HT-29 (cell line): ENCODE results near the gene LZIC. TPM values are rescaled to one million over a fixed set of nuclear protein-coding genes. Genes with fewer than 3 reads are reported as not detected.
"Not testable (repeated sequence)": the region's sequence is repeated elsewhere in the genome, so short reads cannot be mapped to it uniquely, and the experiment has no call there.

Experiments used
- DNase-seq: peaks from one replicate; pipeline ENCODE4 v3.0.0-alpha.2; 2015; ENCODE audit warnings: low spot score
- total RNA-seq: library from RNA; depleted of rRNA; stranded (reverse); fragments of >200 nt; shearing (Covaris generic); gene quantifications from 2 replicates; pipeline ENCODE4 v1.2.3, GENCODE V29; 2014; rRNA removed

The LZIC gene
- 7.7 and 8.7 TPM in 2 replicates for total RNA-seq

- DNase-seq: peak; percentile 94
Measured at GRCh38 chr1:9942939-9943788, at the start of gene LZIC, which contains the start of gene NMNAT1. LZIC (minus strand) TSS chr1:9943391; CDS start chr1:9936619, 6,772 bp downstream. NMNAT1 (plus strand) TSS chr1:9943475; CDS start chr1:9972074, 28,599 bp downstream.

GRCh38 chr1:9992910-9993309, 49.7 kb upstream of the LZIC start:
- no peak for DNase-seq

GRCh38 chr1:9990944-9991343, 47.8 kb upstream of the LZIC start:
- DNase-seq: no peak

DNA sequence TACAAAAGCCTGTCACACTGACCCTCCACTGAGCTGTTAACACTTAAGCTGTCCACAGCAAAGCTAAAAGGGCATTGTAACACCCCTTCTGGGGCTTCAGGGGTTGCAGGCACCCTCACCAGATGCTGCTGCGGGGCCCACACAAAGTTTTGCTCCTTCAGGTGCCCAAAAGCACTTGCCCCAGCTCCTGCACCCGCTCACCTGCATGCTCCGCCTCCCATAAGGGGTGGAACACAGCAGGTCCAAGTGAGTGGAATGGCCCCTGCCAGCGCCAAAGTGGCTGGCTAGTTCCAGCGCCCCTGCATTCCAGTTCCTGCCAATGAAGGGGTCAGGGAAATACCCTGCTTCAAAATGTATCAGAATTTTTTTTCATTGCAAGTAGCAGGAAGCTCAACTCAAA, 46.6 kb upstream of the LZIC start:
- no peak for DNase-seq

GRCh38 chr1:9985001-9985400, 41.8 kb upstream of the LZIC start:
- DNase-seq: no peak

- DNase-seq: no peak
Measured at GRCh38 chr1:9984253-9984652, 41.1 kb upstream of the LZIC start.

DNA sequence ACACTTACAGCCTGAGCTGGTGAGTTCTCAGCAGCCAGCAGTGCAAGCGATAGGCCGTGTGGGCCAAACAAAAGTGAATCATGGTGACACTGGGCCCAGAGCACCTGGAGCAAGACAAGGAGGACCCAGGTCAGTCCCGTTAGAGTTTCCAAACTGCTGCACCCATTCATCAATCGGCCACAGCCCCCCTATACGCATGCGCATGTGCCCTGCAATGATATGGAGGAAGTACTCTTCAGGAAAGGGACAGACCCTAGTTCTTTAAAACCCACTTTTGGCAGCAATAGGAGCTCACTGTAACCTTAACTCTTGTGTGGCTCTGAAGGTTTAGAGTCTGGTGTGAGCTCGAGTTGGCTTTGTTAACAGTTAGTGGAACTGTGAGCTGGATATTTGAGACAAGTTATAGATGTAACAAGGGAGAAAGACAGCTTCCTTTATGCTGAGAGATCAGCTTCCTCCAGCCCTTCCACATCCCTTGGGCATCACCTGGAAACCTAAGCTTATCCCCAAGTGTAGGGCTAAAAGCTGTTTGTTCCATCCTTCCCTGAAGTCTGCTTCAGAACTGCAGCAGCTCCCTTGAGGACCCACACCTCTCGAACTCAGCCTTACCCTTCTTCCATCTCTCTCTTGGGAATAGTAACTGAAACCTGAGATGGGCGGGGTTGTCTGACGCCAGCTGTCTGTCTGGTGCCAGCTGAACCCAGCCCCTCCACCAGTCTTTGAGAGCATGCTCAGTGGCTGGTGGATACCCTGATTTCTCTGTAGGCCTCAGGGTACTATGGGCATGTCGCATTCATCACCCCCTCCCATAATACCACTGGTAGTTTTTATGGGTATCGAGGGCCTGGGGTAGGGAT, 17.7 kb upstream of the LZIC start:
- no peak for DNase-seq

DNA sequence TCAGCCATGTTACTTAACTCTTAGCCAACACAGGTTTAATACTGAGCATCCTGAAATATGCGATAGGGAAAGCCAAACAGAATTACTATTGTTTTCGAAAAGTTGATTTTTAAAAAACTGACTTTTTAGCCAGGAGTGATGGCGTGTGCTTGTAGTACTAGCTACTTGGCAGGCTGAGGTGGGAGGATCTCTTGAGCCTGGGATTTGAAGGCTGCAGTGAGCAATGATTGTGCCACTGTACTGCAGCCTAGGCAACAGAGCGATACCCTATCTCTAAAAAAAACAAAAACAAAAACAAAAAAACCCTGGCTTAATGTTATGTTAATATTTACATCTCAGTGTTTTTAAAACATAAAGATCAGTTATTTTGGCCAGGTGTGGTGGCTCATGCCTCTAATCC, 16.8 kb upstream of the LZIC start:
- DNase-seq: no peak

GRCh38 chr1:9957726-9958125, 14.5 kb upstream of the LZIC start:
- no peak for DNase-seq

DNA sequence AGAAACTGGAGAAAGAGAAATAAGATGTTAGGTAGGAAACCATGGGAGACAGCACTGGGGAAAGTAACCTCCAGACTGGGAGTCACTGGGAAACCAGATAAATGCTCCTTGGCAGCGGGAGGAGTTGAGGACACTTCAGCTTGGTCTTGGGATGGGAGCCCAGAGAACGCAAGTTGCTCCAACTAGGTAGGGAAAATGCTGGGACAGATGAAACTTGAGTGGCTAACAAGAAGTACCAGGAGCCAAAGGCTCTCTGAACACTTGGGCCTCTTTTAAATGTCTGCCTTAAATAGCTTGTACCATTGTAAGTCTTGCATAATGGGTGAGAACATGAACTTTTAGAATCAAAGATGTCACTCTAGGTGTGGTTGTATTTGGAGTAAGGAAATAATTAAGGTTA, 3.1 kb upstream of the LZIC start:
- DNase-seq: no peak

DNA sequence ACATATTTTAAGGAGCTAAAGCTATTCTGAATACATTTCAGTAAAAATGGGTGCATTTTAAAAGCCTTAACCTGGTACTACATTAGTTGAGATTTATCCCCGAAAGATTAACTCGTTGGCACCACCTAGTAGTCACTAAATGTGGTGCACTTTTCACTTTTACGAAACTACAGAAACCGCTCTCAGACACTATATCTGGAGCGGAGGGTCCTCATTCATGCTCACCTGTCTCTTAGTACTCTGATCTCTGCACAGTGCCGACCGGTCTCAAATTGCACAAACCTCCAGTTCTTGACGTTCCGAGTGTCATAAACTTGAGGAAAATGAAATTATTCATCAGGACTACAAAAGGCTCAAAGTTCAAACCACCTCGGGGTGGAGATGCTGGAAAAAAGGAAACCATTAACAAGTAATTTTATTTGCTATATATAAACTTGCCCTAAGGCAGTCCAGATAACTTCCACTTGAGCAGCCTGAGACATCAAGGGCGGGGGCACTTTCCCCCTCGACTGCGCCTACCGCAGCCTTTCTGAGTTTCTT, 722 bp downstream of the LZIC start:
- peak; percentile 77 for DNase-seq

DNA sequence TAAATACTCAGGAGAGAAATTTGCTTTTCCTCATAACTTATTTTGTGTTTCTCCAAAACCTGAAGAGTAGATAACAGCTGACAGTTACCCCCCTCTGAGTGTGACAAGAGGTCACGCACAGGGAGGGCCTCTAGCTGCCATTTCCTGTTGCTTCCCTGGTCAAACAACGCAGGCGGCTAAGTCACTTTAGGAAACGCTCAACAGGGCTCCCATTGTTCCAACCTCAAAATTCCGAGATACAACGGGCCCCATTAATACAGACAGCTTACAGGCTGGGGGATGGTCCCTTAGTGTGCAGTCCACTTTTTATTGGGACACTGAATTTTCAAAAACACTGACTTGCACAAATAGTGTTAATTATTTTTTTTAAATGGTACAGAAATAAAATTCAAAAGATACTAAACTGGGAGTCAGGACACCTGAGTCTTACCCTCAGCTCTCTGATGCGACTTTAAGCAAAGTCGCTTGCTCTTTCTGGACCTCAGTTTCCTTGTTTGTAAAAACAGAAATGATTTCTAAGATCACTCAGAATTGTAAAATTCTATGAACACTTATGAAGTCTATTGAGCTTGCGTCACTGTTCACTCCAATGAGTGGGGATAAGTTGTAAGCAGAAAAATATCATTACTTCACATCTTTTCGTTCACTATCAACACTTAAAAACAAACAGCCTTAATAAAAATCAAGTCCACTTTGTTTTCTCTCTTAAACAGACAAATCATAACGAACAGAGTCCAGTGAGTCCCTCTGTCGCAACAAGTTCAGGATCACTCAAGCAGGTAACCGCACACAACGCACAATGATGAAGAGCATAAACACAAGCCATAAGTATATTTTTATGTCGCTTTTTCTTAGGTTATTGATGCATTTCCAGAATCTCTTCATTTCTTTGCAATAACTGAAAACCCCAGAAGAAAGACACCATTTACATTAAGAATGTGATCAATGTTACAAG, 13.5 kb downstream of the LZIC start:
- no peak for DNase-seq

- DNase-seq: no peak
Measured at GRCh38 chr1:9927259-9927658, 15.9 kb downstream of the LZIC start.

DNA sequence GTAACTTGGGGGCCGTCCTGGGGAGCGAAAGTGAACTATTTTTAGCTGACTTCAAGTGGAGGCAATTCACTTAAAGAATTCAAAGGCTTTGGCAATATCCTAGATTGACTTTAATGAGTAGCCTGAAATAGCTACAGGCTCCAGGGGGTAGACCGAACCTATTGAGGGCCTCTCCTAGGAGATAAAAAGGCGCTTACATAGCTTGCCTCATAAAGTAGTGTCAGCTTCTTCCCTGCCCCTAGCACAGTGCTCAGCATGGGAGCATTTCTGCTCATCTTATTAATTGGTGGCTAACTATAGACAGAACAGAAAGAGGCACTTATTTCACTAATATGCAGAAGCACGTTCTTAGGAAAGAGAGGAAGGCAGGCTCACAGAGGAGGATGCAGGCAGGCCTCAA, 20.8 kb downstream of the LZIC start:
- DNase-seq: no peak

DNA sequence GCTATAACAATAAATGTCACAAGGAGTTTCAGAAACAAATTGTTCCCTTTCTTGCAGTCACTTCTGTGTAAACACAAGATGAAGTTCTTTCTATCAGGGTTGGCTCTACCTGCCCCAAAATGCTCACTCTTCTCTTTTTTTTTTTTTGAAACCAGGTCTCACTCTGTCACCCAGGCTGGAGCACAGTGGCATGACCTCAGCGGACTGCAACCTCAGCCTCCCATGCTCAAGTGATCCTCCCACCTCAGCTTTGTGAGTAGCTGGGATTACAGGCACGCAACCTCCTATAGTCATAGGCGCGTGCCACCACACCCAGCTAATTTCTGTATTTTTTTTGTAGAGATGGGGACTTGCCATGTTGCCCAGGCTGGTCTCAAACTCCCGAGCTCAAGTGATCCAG, 22.6 kb downstream of the LZIC start:
- no peak for DNase-seq

DNA sequence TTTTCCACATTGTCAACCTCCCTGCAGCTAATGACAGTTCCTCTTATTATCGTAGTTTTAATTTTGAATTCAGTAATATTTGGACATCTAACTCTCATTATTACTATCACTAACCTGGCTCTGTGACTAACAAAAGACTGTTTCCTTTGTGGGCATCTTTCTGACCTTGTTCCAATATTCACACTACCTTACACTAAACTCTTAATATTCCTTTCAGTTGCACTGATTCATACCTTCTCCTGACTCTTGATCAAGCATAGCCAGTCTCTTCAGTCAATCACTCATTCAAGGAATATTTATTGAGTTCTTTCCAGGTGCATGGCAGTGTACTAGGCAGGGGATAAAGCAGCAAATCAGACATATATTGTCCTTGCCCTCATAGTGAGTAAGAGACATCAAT, 25.3 kb downstream of the LZIC start:
- no peak for DNase-seq

DNA sequence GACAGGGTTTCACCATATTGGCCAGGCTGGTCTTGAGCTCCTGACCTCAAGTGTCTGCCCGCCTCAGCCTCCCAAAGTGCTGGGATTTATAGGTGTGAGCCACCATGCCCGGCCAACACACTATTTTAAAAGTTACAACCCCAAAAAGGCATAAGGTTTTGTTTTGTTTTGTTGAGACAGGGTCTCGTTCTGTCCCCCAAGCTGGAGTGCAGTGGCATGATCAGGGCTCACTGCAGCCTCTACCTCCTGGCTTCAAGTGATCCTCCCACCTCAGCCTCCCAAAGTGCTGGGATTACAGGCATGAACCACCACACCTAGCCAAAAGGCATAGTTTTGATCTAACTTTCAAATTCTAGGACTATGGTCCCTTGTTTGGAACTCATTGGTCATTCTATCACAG, 25.7 kb downstream of the LZIC start:
- not testable (repeated sequence) for DNase-seq

DNA sequence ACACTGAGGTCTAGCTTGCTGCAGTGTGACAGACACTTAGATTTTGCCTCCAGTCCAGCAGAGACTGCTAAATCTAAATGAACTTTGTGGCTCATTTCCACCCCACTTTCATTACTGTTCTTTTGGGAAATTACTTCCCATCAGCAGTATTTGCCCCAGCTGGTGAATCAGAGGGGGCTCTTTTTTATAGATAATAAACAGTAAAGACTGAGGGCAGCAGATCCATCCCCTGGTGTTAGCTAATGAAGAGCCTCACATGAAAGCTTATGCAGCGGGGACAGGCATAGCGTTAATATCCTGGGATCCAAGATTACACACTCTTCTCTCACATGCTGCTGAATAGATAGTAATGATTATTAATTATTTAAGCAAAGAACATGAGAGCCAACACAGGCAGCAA, 26.7 kb downstream of the LZIC start:
- no peak for DNase-seq

GRCh38 chr1:9914610-9914937, 28.6 kb downstream of the LZIC start:
- no peak for DNase-seq

DNA sequence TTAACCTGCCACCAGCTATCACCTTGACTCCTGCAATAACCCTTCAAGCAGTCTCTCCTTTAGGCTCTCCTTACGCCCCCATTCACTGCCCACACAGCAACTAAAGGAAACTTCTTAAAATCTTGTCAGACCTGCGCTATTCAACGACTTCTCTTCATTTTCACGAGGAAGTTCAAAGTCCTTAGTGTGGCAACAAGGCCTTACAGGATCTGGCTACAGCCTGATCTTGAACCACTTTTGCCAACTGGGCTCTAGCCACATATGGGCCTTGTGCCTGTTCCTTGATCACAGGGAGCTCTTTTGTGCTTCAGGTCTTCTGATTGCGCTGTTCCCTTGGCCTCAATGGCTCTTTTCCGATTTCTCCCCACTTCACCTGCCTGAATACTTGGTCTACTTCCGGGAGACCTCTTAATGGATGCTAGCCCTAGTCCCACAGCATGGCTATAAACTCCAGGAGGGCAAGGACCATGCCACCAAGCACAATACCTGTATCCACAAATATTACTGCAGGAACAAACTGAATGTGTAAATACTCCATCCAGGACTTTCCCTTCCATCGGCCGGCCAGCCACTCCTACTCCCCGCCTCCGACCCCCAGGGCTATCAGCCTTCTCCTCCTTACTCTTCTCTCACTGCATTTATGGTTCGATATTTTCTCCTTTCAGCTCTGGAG, 30.8 kb downstream of the LZIC start:
- no peak for DNase-seq
